ENCODE results near the gene PPP1R3A. TPM values are rescaled to one million over a fixed set of nuclear protein-coding genes. Genes with fewer than 3 reads are reported as not detected.

The PPP1R3A gene
- polyA plus RNA-seq, 1 donor from 2014 or later = 1.6 TPM

DNA sequence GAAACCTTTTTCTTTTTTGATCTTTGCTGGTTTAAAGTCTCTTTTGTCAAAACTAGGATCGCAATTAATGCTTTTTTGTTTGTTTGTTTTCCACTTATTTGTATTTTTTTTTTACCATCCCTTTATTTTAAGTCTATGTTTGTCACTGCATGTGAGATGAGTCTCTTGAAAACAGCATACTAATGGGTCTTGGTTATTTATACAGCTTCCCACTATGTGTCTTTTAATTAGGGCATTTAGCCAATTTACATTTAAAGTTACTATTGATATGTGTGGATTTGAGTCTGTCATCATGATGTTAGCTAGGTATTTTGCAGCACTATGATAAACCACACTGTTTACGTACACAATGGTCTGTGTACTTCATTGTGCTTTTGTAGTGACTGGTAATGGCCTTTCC is 34.7 kb upstream of the PPP1R3A start:
- no peaks in the 10 kb centered on the region for H3K27me3 ChIP-seq (ENCODE audit: insufficient read depth, low read depth, low read length)
- no peaks in the 10 kb centered on the region for H3K79me2 ChIP-seq (replicated peaks; ENCODE audit: insufficient read depth, low read length)
- H2AFZ ChIP-seq (ENCODE audit: low read depth, low read length) = no peak overlapping the region
- peaks cover 5% of the 10 kb centered on the region for H3K9me3 ChIP-seq (ENCODE audit: low read length)
- no peaks in the 10 kb centered on the region for H3K9me2 ChIP-seq (ENCODE audit: insufficient read depth, low read length)
- H3K4me2 ChIP-seq (ENCODE audit: low read length) = no peak overlapping the region
- H3K27ac ChIP-seq (ENCODE audit: low read length) = no peak overlapping the region
- TF ChIP-seq SMC3 (conservative IDR thresholded peaks at IDR 0.05; ENCODE audit: poor library complexity) (no peak), POLR2AphosphoS5 (IDR thresholded peaks at IDR 0.05) (no peak)
- H3K4me3 ChIP-seq (ENCODE audit: low read length) = no peak overlapping the region
- H3K9ac ChIP-seq (ENCODE audit: low read length) = no peak overlapping the region
- no peaks in the 10 kb centered on the region for H4K20me1 ChIP-seq (ENCODE audit: insufficient read depth)
- no peaks in the 10 kb centered on the region for H3F3A ChIP-seq (ENCODE audit: insufficient read depth, low read length, poor library complexity, severe bottlenecking)
- no peaks in the 10 kb centered on the region for H3K36me3 ChIP-seq (ENCODE audit: insufficient read depth, low read length)

DNA sequence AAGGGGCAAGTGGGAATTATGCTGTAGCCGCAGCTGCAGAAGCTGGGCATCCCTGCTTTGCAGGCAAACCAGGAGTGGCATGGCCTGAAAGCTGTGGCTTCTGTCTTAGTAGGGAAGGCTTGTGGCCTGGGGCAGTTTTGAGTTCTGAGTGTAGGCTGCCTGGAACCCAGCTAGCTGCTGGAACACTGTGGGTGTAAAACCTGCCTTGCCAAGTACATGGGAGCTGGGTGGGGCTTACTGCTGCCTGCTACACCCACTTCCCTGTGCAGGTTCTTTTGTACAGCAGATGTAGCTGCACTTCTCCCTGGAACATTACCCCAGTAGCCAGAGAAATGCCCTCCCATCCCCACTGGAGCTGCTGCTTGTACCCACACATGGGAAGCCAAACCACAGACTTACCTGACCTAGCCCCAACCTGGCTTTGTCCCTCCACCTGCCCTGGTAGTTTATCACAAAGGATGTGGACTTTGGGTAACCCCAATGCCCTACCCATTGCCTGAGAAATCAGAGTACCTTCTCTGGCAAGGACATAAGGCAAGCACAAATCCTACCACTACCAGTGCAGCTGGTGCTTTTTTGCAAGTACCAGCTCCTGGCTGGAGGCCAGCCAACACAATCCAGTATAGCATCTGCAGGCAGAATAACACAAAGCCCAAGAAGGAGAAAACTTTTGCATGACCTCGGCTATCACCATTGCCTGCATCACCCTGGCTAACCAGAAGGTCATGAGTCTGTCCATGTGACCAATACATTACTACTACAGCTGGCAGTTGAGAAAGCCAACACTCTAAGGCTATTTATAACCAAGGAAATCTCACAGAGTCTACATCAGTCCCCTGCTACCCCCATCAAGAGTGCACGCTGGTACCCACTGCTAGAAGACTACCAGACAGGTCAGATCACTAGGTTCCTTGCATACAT is 26.5 kb upstream of the PPP1R3A start:
- no peaks in the 10 kb centered on the region for H3K79me2 ChIP-seq (replicated peaks; ENCODE audit: insufficient read depth, low read length)
- no peaks in the 10 kb centered on the region for H4K20me1 ChIP-seq (ENCODE audit: insufficient read depth)
- H2AFZ ChIP-seq (ENCODE audit: low read depth, low read length) = no peak overlapping the region
- no peak overlapping the region for H3K27ac ChIP-seq (ENCODE audit: low read length)
- no peak overlapping the region for H3K4me2 ChIP-seq (ENCODE audit: low read length)
- no peak overlapping the region for H3K9ac ChIP-seq (ENCODE audit: low read length)
- H3K9me3 ChIP-seq (ENCODE audit: low read length) = no peaks in the 10 kb centered on the region
- TF ChIP-seq RAD21 (conservative IDR thresholded peaks at IDR 0.05) (no peak), MXI1 (conservative IDR thresholded peaks at IDR 0.05; ENCODE audit: poor library complexity, severe bottlenecking) (no peak)
- TF ChIP-seq, protein P1, sequence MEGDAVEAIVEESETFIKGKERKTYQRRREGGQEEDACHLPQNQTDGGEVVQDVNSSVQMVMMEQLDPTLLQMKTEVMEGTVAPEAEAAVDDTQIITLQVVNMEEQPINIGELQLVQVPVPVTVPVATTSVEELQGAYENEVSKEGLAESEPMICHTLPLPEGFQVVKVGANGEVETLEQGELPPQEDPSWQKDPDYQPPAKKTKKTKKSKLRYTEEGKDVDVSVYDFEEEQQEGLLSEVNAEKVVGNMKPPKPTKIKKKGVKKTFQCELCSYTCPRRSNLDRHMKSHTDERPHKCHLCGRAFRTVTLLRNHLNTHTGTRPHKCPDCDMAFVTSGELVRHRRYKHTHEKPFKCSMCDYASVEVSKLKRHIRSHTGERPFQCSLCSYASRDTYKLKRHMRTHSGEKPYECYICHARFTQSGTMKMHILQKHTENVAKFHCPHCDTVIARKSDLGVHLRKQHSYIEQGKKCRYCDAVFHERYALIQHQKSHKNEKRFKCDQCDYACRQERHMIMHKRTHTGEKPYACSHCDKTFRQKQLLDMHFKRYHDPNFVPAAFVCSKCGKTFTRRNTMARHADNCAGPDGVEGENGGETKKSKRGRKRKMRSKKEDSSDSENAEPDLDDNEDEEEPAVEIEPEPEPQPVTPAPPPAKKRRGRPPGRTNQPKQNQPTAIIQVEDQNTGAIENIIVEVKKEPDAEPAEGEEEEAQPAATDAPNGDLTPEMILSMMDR (IDR thresholded peaks at IDR 0.05; ENCODE audit: poor library complexity, severe bottlenecking) = no peak
- no peaks in the 10 kb centered on the region for H3F3A ChIP-seq (ENCODE audit: insufficient read depth, low read length, poor library complexity, severe bottlenecking)
- no peaks in the 10 kb centered on the region for H3K27me3 ChIP-seq (ENCODE audit: insufficient read depth, low read depth, low read length)
- H3K36me3 ChIP-seq (ENCODE audit: insufficient read depth, low read length) = no peaks in the 10 kb centered on the region
- no peak overlapping the region for H3K4me3 ChIP-seq (ENCODE audit: low read length)
- no peaks in the 10 kb centered on the region for H3K9me2 ChIP-seq (ENCODE audit: insufficient read depth, low read length)

DNA sequence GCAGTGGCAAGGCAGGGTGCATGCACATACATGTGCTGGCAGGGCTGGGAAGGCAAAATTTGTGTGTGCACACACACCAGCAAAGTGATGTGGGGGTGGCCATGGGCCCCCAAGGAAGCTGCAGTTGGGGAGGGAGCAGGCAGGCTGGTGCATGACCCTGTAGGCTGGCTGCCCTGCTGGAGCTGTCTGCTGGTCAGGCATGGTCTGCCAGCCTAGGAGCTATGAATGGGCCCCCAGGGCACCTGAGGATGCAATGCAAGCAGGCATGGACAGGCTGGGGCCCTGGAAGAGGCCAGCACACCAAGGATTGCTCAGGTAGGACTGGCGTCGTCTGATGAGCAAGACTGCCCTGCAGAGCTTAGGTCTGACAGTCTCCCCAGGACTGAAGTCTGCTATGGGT is 18.2 kb upstream of the PPP1R3A start:
- TF ChIP-seq, protein P1 (IDR thresholded peaks at IDR 0.05; ENCODE audit: poor library complexity, severe bottlenecking) = no peak
- TF ChIP-seq RAD21 (conservative IDR thresholded peaks at IDR 0.05) (no peak), EZH2 (IDR thresholded peaks at IDR 0.05; ENCODE audit: borderline replicate concordance, insufficient read depth, low read length, poor library complexity, severe bottlenecking) (no peak), POLR2AphosphoS5 (IDR thresholded peaks at IDR 0.05) (no peak), SMC3 (conservative IDR thresholded peaks at IDR 0.05; ENCODE audit: poor library complexity) (no peak), EP300 (conservative IDR thresholded peaks at IDR 0.05; ENCODE audit: poor library complexity, severe bottlenecking) (no peak), TAF1 (IDR thresholded peaks at IDR 0.05; ENCODE audit: low read depth) (no peak), MXI1 (conservative IDR thresholded peaks at IDR 0.05; ENCODE audit: poor library complexity, severe bottlenecking) (no peak)
- TF ChIP-seq, protein P2, sequence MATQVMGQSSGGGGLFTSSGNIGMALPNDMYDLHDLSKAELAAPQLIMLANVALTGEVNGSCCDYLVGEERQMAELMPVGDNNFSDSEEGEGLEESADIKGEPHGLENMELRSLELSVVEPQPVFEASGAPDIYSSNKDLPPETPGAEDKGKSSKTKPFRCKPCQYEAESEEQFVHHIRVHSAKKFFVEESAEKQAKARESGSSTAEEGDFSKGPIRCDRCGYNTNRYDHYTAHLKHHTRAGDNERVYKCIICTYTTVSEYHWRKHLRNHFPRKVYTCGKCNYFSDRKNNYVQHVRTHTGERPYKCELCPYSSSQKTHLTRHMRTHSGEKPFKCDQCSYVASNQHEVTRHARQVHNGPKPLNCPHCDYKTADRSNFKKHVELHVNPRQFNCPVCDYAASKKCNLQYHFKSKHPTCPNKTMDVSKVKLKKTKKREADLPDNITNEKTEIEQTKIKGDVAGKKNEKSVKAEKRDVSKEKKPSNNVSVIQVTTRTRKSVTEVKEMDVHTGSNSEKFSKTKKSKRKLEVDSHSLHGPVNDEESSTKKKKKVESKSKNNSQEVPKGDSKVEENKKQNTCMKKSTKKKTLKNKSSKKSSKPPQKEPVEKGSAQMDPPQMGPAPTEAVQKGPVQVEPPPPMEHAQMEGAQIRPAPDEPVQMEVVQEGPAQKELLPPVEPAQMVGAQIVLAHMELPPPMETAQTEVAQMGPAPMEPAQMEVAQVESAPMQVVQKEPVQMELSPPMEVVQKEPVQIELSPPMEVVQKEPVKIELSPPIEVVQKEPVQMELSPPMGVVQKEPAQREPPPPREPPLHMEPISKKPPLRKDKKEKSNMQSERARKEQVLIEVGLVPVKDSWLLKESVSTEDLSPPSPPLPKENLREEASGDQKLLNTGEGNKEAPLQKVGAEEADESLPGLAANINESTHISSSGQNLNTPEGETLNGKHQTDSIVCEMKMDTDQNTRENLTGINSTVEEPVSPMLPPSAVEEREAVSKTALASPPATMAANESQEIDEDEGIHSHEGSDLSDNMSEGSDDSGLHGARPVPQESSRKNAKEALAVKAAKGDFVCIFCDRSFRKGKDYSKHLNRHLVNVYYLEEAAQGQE (IDR thresholded peaks at IDR 0.05; ENCODE audit: borderline replicate concordance) = no peak
- H3K79me2 ChIP-seq (replicated peaks; ENCODE audit: insufficient read depth, low read length) = no peaks in the 10 kb centered on the region
- H3K9me3 ChIP-seq (ENCODE audit: low read length) = peaks cover 11% of the 10 kb centered on the region
- no peaks in the 10 kb centered on the region for H3K27me3 ChIP-seq (ENCODE audit: insufficient read depth, low read depth, low read length)
- H3K27ac ChIP-seq (ENCODE audit: low read length) = no peak overlapping the region
- no peak overlapping the region for H3K4me2 ChIP-seq (ENCODE audit: low read length)
- no peaks in the 10 kb centered on the region for H4K20me1 ChIP-seq (ENCODE audit: insufficient read depth)
- no peak overlapping the region for H3K4me3 ChIP-seq (ENCODE audit: low read length)
- no peaks in the 10 kb centered on the region for H3K36me3 ChIP-seq (ENCODE audit: insufficient read depth, low read length)
- H2AFZ ChIP-seq (ENCODE audit: low read depth, low read length) = no peak overlapping the region
- no peaks in the 10 kb centered on the region for H3K9me2 ChIP-seq (ENCODE audit: insufficient read depth, low read length)
- H3F3A ChIP-seq (ENCODE audit: insufficient read depth, low read length, poor library complexity, severe bottlenecking) = no peaks in the 10 kb centered on the region
- no peak overlapping the region for H3K9ac ChIP-seq (ENCODE audit: low read length)
